Stimulated activated CD8-positive, alpha-beta memory T cell treated with anti-CD3 and anti-CD28 coated beads, Interleukin-12 subunit alpha, Interleukin-12 subunit beta, amount 100 ng/mL, for 1 hour (primary cell): ENCODE results near the gene ZBED4.

Experiments used
- DNase-seq: peaks from one replicate; pipeline ENCODE4 v3.0.0-alpha.2; 2020; ENCODE audit warnings: low read depth

Gene ZBED4

GRCh38 chr22:49922484-49922883 lies 68.8 kb downstream of the ZBED4 start:
- DNase-seq, result no peak

GRCh38 chr22:49922926-49923325 lies 69.3 kb downstream of the ZBED4 start:
- no peak for DNase-seq

GRCh38 chr22:49923445-49923844 lies 69.8 kb downstream of the ZBED4 start:
- no peak for DNase-seq

- DNase-seq, result no peak
Observed at GRCh38 chr22:49924113-49924833, 70.6 kb downstream of the ZBED4 start.

GRCh38 chr22:49925525-49926128 lies 72.0 kb downstream of the ZBED4 start:
- peak; percentile 52 for DNase-seq

- no peak for DNase-seq
Observed at GRCh38 chr22:49926916-49927315, 73.3 kb downstream of the ZBED4 start.

- no peak for DNase-seq
Observed at GRCh38 chr22:49927483-49928184, 74.0 kb downstream of the ZBED4 start.

- no peak for DNase-seq
Observed at GRCh38 chr22:49928185-49928495, 74.5 kb downstream of the ZBED4 start.

- no peak for DNase-seq
Observed at GRCh38 chr22:49928555-49929210, 75.0 kb downstream of the ZBED4 start.

- DNase-seq, result peak; percentile 63
Observed at GRCh38 chr22:49929211-49929979, 75.8 kb downstream of the ZBED4 start.

GRCh38 chr22:49929994-49930575 lies 76.4 kb downstream of the ZBED4 start:
- no peak for DNase-seq

- no peak for DNase-seq
Observed at GRCh38 chr22:49930596-49931412, 77.2 kb downstream of the ZBED4 start.

- DNase-seq, result no peak
Observed at GRCh38 chr22:49933236-49934159, 79.9 kb downstream of the ZBED4 start.

GRCh38 chr22:49934160-49934890 lies 80.7 kb downstream of the ZBED4 start:
- DNase-seq, result no peak

- DNase-seq, result peak; percentile 83
Observed at GRCh38 chr22:49934891-49935557, 81.4 kb downstream of the ZBED4 start.

GRCh38 chr22:49935561-49935960 lies 81.9 kb downstream of the ZBED4 start:
- no peak for DNase-seq

GRCh38 chr22:49936018-49936972 lies 82.7 kb downstream of the ZBED4 start:
- DNase-seq, result peak; percentile 84
